Ectodermal cell (in vitro differentiated cells): ENCODE data around the gene CAMK2D.

Experiments used
- H3K27ac ChIP-seq: 2 replicates; pipeline ENCODE4 v1.7.0; 2013; ENCODE audit warnings: mild to moderate bottlenecking, low read depth, low read length; ENCODE audit not compliant: insufficient read depth, poor library complexity, severe bottlenecking
- H3K27me3 ChIP-seq: 2 replicates; pipeline ENCODE4 v1.7.0; 2013; ENCODE audit warnings: mild to moderate bottlenecking, low read length; ENCODE audit not compliant: insufficient read depth, control insufficient read depth, poor library complexity, severe bottlenecking
- H3K36me3 ChIP-seq: one replicate; pipeline ENCODE4 v1.7.0; 2013; ENCODE audit warnings: low read length; ENCODE audit not compliant: control insufficient read depth, insufficient read depth
- H3K4me1 ChIP-seq: one replicate; pipeline ENCODE4 v1.7.0; 2013; ENCODE audit warnings: low read length; ENCODE audit not compliant: control insufficient read depth, insufficient read depth
- H3K4me3 ChIP-seq: 2 replicates; pipeline ENCODE4 v1.7.0; 2013; ENCODE audit warnings: low read depth, low read length, control low read depth; ENCODE audit not compliant: insufficient read depth
- H3K9me3 ChIP-seq: 2 replicates; pipeline ENCODE4 v1.7.0; 2013; ENCODE audit warnings: mild to moderate bottlenecking, low read length, moderate library complexity; ENCODE audit not compliant: control insufficient read depth
- WGBS, 2 experiments: methylation state at CpG; one replicate each; pipeline ENCODE4 v1.1.7; 2013; ENCODE audit warnings: missing lambda C conversion rate in 2 of 2; 5-methylcytosine and 5-hydroxymethylcytosine counted together

The CAMK2D gene

GRCh38 chr4:113618205-113618604, 143.3 kb downstream of the CAMK2D start:
- Histone ChIP-seq H3K27me3 (no peaks in the 10 kb centered on the region), H3K27ac (no peak overlapping the region), H3K4me3 (no peak overlapping the region), H3K9me3 (no peaks in the 10 kb centered on the region), H3K36me3 (no peaks in the 10 kb centered on the region), H3K4me1 (no peaks in the 10 kb centered on the region)
- WGBS, 2 experiments, result 86 to 100% methylated on average over 1 of the region's 2 CpGs

- no peaks in the 10 kb centered on the region for H3K4me1 ChIP-seq
- no peaks in the 10 kb centered on the region for H3K36me3 ChIP-seq
- no peaks in the 10 kb centered on the region for H3K9me3 ChIP-seq
- no peak overlapping the region for H3K4me3 ChIP-seq
- no peak overlapping the region for H3K27ac ChIP-seq
- H3K27me3 ChIP-seq, result no peaks in the 10 kb centered on the region
- WGBS, 2 experiments, result 92 to 96% methylated on average over 6 of the region's 6 CpGs
Observed at GRCh38 chr4:113617195-113617594, 144.3 kb downstream of the CAMK2D start.

- Histone ChIP-seq H3K4me3 (no peak overlapping the region), H3K27ac (no peak overlapping the region), H3K4me1 (no peaks in the 10 kb centered on the region), H3K27me3 (no peaks in the 10 kb centered on the region), H3K9me3 (no peaks in the 10 kb centered on the region), H3K36me3 (no peaks in the 10 kb centered on the region)
- 83% methylated on average over 1 of the region's 1 CpG; no CpG with 5 or more reads in 1 of the 2 experiments for WGBS, 2 experiments
Observed at GRCh38 chr4:113616443-113616842, 145.1 kb downstream of the CAMK2D start.

GRCh38 chr4:113614414-113614813, 147.1 kb downstream of the CAMK2D start:
- WGBS, 2 experiments, result 85 to 94% methylated on average over 1 to 2 of the region's 2 CpGs
- Histone ChIP-seq H3K4me3 (no peak overlapping the region), H3K36me3 (no peaks in the 10 kb centered on the region), H3K27me3 (no peaks in the 10 kb centered on the region), H3K9me3 (no peaks in the 10 kb centered on the region), H3K27ac (no peak overlapping the region), H3K4me1 (no peaks in the 10 kb centered on the region)

- WGBS, 2 experiments, result 91 to 94% methylated on average over 4 of the region's 4 CpGs
- no peaks in the 10 kb centered on the region for H3K36me3 ChIP-seq
- H3K4me3 ChIP-seq, result no peak overlapping the region
- H3K4me1 ChIP-seq, result no peaks in the 10 kb centered on the region
- no peaks in the 10 kb centered on the region for H3K27me3 ChIP-seq
- H3K27ac ChIP-seq, result no peak overlapping the region
- no peaks in the 10 kb centered on the region for H3K9me3 ChIP-seq
Observed at GRCh38 chr4:113613503-113613902, 148.0 kb downstream of the CAMK2D start.

GRCh38 chr4:113610537-113610936, 151.0 kb downstream of the CAMK2D start:
- H3K4me1 ChIP-seq, result no peaks in the 10 kb centered on the region
- H3K27me3 ChIP-seq, result no peaks in the 10 kb centered on the region
- WGBS, 2 experiments, result 90 to 92% methylated on average over 3 of the region's 3 CpGs
- no peaks in the 10 kb centered on the region for H3K9me3 ChIP-seq
- H3K4me3 ChIP-seq, result no peak overlapping the region
- no peaks in the 10 kb centered on the region for H3K36me3 ChIP-seq
- no peak overlapping the region for H3K27ac ChIP-seq

- Histone ChIP-seq H3K36me3 (no peaks in the 10 kb centered on the region), H3K9me3 (no peaks in the 10 kb centered on the region)
Observed at GRCh38 chr4:113607998-113608397, 153.5 kb downstream of the CAMK2D start.

GRCh38 chr4:113607147-113607720, 154.3 kb downstream of the CAMK2D start:
- no peaks in the 10 kb centered on the region for H3K9me3 ChIP-seq
- 83 to 89% methylated on average over 9 of the region's 9 CpGs for WGBS, 2 experiments
- H3K27me3 ChIP-seq, result no peaks in the 10 kb centered on the region
- H3K36me3 ChIP-seq, result no peaks in the 10 kb centered on the region
- H3K27ac ChIP-seq, result no peak overlapping the region
- H3K4me1 ChIP-seq, result no peaks in the 10 kb centered on the region
- H3K4me3 ChIP-seq, result no peak overlapping the region

More at GRCh38 chr4:113607998-113608397, 153.5 kb downstream of the CAMK2D start:
- no peak overlapping the region for H3K27ac ChIP-seq
- H3K27me3 ChIP-seq, result no peaks in the 10 kb centered on the region
- WGBS, 2 experiments, result 100% methylated on average over 1 of the region's 1 CpG; no CpG with 5 or more reads in 1 of the 2 experiments
- H3K4me3 ChIP-seq, result no peak overlapping the region
- no peaks in the 10 kb centered on the region for H3K4me1 ChIP-seq

GRCh38 chr4:113604955-113605354, 156.6 kb downstream of the CAMK2D start:
- H3K27me3 ChIP-seq, result no peaks in the 10 kb centered on the region
- H3K4me3 ChIP-seq, result no peak overlapping the region
- WGBS, 2 experiments, result 89 to 94% methylated on average over 2 of the region's 2 CpGs
- no peaks in the 10 kb centered on the region for H3K4me1 ChIP-seq
- no peaks in the 10 kb centered on the region for H3K36me3 ChIP-seq
- no peak overlapping the region for H3K27ac ChIP-seq
- H3K9me3 ChIP-seq, result no peaks in the 10 kb centered on the region

- Histone ChIP-seq H3K4me3 (no peak overlapping the region), H3K9me3 (no peaks in the 10 kb centered on the region), H3K27me3 (no peaks in the 10 kb centered on the region), H3K36me3 (no peaks in the 10 kb centered on the region), H3K4me1 (no peaks in the 10 kb centered on the region), H3K27ac (no peak overlapping the region)
- WGBS, 2 experiments, result no CpG with 5 or more reads among the region's 1 CpG
Observed at GRCh38 chr4:113603911-113604310, 157.6 kb downstream of the CAMK2D start.
